HG03460 (cell line): ENCODE measurements around the gene CSNK2A1.

Experiments used
- ATAC-seq: cut with Tn5 transposase; IDR thresholded peaks from one replicate; pipeline ENCODE4 v1.9.1; 2021; ENCODE audit not compliant: unreplicated experiment

Gene CSNK2A1

DNA sequence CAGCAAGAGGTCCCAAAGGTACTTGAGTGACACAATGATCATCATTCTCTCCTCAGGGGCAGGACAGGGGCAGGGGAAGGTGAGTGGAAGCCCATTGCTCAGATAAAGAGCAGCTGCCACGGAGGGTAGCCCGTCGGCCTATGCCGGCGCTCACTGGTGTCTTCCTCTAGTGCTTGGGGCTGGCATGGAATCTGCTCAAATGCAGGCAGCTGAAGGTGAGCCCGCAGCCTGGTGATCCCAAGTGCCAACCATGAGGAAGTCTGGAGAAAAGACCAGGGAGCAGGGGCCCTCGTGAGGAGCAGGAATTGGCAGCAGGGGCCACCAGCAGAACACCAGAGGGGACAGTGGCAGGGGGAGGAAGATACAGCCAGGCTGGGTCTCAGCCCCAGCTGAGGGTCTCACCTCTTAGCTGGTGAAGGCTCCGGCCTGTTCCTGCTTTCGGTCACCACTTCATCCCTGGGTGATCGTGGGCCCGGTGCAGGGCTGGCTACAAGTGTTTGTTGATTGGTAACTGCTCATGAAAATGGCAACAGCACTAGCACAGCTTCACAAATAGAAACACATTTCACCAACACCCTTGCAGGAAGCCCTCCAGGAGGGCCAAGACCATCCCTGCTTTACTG, 110.8 kb downstream of the CSNK2A1 start:
- no peak for ATAC-seq

DNA sequence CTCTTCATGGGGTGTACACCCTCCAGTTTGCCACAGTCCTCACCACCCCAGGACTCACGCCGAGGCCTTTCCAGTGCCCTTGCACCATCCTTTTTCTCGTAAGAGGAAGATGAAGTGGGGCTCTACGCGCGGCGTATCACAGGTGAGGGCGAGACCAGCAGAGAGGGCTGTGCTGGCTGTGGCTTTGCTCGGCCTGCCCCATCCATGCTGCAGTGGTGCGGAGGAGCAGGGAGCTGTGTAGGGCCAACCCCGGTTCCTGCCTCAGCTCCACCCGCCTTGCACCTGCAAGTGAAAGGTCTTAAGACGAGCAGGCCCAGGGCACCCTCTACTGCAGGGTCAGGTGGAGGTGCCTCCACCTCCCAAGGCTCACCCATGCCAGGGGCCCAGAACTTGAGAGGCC, 111.4 kb downstream of the CSNK2A1 start:
- ATAC-seq, result no peak

DNA sequence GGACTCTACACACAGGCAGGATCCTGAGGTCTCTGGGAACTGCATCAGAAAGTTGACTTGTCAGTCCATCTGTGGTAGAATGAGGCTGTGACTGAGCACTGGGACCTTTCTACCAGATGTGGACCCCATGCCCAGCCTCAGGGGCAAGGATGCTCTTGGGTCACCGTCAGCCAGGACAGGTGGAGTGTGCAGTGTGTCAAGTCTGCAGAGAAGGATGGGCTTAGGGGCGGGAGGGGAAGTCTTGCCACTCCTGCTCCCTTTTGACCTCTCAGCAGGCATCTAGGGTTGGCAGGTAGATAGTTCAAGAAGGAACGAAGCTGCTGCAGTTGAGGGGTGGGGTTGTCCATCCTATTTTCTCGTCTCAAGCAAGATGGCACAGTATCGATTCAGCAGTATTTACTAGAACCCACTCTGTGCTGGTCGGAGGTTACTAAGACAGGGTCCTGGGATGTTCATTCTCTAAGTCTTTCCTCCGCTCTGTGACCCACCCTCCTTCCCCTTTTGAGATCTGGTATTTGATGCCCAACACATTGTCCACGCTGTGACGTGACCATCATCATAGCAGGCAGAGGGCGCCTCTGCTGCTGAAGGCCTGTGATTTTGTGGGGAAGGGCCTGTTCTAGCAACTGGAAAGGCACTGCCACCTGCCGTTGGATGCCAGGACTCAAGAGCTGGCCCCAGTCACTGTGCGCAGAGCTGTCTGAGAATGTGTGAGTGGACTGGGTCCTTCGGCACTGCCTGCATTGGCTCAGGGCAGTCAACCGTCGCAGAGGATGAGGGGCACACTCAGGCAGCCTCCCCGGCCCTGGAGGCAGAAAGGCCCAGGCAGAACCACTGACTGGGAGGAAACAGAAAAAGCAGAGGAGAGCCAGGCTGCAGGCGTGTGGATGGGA, 112.3 kb downstream of the CSNK2A1 start:
- no peak for ATAC-seq

DNA sequence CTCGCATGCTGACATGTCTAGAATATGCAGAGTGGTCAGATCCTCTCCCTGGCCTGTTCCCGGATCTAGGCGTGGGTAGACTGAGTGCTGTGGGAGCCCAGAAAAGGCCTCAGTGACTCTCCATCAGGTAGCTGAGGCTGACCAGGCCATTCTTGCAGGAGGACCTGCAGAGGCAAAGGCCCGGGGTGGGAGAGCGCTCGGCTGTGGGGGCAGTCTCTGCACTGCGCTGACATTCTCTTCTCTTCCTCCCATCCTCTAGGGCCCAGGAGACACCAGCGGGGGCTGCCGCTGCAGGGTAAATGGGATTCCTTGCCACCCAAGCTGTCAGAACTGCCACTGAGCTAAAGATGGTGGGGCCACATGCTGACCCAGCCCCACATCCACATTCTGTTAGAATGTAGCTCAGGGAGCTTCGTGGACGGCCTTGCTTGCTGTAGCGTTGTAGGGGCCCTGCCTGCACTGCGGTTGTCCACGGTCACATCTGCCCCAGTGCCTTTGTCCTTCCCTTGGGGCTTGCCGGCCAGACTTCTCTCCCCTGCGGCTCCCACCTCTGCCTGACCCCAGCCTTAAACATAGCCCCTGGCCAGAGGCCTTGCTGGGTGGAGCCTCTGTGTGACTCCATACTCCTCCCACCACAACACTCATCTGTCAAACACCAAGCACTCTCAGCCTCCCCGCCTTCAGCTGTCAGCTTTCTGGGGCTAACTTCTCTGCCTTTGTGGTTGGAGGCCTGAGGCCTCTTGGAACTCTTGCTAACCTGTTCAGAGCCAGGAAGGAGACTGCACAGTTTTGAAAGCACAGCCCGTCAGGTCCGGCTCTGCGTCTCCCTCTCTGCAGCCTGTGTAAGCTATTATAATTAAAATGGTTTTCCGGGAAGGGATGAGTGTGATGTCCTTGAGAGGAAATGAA, 113.2 kb downstream of the CSNK2A1 start:
- ATAC-seq, result no peak

DNA sequence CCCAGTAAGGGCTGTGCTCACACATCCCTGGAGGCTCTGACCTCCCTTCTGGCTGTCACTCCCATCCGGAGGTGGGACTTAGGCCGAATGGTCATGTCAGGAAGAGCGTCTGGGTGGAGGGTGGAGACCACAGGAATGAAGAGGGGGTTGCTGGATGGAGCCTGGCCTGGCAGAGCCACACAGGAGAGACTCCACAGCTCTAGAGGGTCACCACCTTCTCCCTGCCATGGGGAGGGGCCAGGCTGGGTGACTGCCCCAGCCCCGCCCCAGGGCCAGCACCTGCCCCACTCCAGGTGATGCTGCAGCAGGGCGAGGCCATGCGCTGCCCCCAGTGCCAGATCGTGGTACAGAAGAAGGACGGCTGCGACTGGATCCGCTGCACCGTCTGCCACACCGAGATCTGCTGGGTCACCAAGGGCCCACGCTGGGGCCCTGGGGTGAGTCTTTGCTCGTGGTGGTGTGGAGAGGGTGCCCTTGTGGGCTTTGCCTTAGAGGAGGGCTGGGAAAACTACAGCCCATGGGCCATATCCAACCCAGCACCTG, 114.9 kb downstream of the CSNK2A1 start:
- ATAC-seq, result no peak

DNA sequence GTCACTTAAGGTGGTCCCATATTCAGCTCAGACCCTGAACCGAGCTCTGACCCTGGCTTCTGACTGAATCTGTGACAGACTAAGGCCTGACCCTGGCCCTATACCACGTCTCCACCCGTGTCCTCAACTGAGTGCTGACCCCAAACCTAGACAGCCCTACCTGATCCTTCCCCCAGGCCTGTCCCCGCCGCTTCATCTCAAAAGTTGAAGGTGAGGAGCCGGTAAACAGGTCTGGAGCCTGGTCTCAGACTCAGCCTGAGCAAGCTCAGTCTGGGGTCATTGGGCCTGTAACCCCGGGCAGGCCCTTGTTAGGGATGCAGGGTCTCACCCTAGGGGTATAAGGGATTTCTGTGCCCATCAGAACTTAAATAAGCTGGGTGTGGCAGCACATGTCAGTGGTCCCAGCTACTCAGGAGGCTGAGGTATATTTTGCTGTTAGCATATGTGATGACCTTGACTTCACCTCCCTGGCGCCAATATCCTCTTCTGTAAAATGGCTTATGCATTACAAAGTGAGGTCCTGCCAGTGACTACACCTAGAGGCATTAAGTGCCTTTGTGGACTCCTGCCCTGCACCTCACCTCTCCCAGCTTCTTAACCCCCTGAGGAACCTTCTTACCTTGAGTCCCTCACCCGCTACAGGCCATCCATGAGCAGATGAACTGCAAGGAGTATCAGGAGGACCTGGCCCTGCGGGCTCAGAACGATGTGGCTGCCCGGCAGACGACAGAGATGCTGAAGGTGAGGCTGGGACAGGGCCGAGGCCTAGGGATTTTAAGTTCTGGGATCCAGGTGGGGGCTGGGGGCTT, 115.5 kb downstream of the CSNK2A1 start:
- no peak for ATAC-seq

DNA sequence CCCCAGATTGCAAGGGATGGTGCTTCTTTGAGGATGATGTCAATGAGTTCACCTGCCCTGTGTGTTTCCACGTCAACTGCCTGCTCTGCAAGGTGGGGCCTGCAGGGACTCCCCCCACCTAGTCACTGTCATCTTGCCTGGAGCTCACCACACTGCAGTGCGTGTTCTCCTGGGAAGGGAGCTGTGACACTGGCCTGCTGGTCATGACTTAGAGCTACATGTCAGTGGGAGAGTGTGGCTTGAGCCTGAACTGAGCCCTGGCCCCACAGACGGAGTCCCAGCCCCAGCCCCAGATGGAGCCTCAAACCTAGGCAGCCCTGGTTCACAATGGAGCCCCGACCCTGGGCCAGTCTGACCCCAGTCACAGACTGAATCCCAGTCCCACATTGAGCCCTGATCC, 116.2 kb downstream of the CSNK2A1 start:
- ATAC-seq, result no peak

DNA sequence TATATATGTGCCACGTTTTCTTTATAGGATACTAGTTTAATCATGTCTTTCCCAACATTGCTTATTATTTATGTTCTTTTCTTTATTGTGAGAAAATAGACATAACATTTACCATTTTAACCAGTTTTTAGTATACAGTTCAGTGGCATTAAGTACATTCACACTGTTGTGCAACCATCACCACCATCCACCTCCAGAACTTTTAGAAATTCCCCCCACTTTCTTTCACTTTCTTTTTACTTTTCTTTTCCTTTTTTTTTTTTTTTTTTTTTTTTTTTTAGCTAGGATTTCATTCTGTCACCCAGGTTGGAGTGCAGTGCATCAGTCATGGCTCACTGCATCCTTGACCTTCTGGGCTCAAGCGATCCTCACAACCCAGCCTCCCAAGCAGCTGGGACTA, 117.0 kb downstream of the CSNK2A1 start:
- no peak for ATAC-seq
